CD14-positive monocyte (primary cell): ENCODE measurements around the gene PPP2R2D. TPM values are rescaled to one million over a fixed set of nuclear protein-coding genes. Genes with fewer than 3 reads are reported as not detected.

ENCODE experiments used
- DNase-seq, 3 donors: peaks; one replicate each; pipeline ENCODE4 v3.0.0-alpha.2; 2011 to 2022
- H2AFZ ChIP-seq: 2 replicates; pipeline ENCODE4 v1.6.0; 2012; ENCODE audit warnings: mild to moderate bottlenecking, low read depth, low read length, inconsistent platforms; ENCODE audit not compliant: insufficient read depth, poor library complexity, severe bottlenecking
- H3K27ac ChIP-seq, 2 donors: 1 replicate in 1 of 2; 2 replicates in 1 of 2; pipeline ENCODE4 v1.5.1; 2012 to 2013; ENCODE audit warnings: low read length in 2 of 2, control low read depth in 1 of 2, inconsistent platforms in 1 of 2, low read depth in 1 of 2, mild to moderate bottlenecking in 1 of 2
- H3K27me3 ChIP-seq, 2 donors: one replicate each; pipeline versions ENCODE4 v1.6.0 to v1.6.1; 2011 to 2013; ENCODE audit warnings: low read length in 2 of 2; ENCODE audit not compliant: control insufficient read depth in 2 of 2, insufficient read depth in 2 of 2
- H3K36me3 ChIP-seq, 2 donors: replicated peaks in 1 of 2; 1 replicate in 1 of 2; 2 replicates in 1 of 2; pipeline versions ENCODE4 v1.5.1 to v1.6.1; 2012 to 2013; ENCODE audit warnings: low read length in 2 of 2, control low read depth in 1 of 2, inconsistent platforms in 1 of 2, mild to moderate bottlenecking in 1 of 2; ENCODE audit not compliant: insufficient read depth in 2 of 2, control insufficient read depth in 1 of 2
- H3K4me1 ChIP-seq, 2 donors: 1 replicate in 1 of 2; 2 replicates in 1 of 2; pipeline versions ENCODE4 v1.5.1 to v1.6.1; 2012 to 2013; ENCODE audit warnings: low read length in 2 of 2, control low read depth in 1 of 2, inconsistent platforms in 1 of 2, mild to moderate bottlenecking in 1 of 2, moderate library complexity in 1 of 2; ENCODE audit not compliant: insufficient read depth in 2 of 2, control insufficient read depth in 1 of 2
- H3K4me2 ChIP-seq: replicated peaks from 2 replicates; pipeline ENCODE3; 2012; ENCODE audit warnings: low read length, moderate library complexity, mild to moderate bottlenecking; ENCODE audit not compliant: poor library complexity, severe bottlenecking; ENCODE audit errors: extremely low read depth
- H3K4me3 ChIP-seq, 3 experiments: fragments of 200-600 bp in 1 of 3; sonication (generic) in 1 of 3; replicated peaks in 1 of 3; 1 replicate in 2 of 3; 2 replicates in 1 of 3; pipeline ENCODE4 v1.5.1; 2011 to 2013; ENCODE audit warnings: low read length in 3 of 3, mild to moderate bottlenecking in 3 of 3, control low read depth in 2 of 3, low read depth in 2 of 3, inconsistent platforms in 1 of 3, moderate library complexity in 1 of 3
- H3K79me2 ChIP-seq: 2 replicates; pipeline ENCODE4 v1.6.0; 2012; ENCODE audit warnings: mild to moderate bottlenecking, control low read depth, inconsistent platforms, low read length, moderate library complexity; ENCODE audit not compliant: insufficient read depth
- H3K9ac ChIP-seq: 2 replicates; pipeline ENCODE4 v1.6.0; 2017; ENCODE audit warnings: low read length, mild to moderate bottlenecking; ENCODE audit not compliant: insufficient read depth, poor library complexity, severe bottlenecking
- H3K9me3 ChIP-seq, 2 donors: replicated peaks in 1 of 2; 1 replicate in 1 of 2; 2 replicates in 1 of 2; pipeline versions ENCODE4 v1.5.1 to v1.6.1; 2012 to 2013; ENCODE audit warnings: low read length in 2 of 2, control low read depth in 1 of 2; ENCODE audit not compliant: control insufficient read depth in 1 of 2, insufficient read depth in 1 of 2
- H4K20me1 ChIP-seq: 2 replicates; pipeline ENCODE4 v1.6.0; 2012; ENCODE audit warnings: mild to moderate bottlenecking, low read length, control low read depth, moderate library complexity; ENCODE audit not compliant: insufficient read depth
- H3K27ac Mint-ChIP-seq, 7 donors: one replicate each; pipeline ENCODE4 v1.8.0; 2020; ENCODE audit warnings: mild to moderate bottlenecking in 7 of 7, mixed read lengths in 7 of 7, moderate library complexity in 6 of 7, inconsistent platforms in 2 of 7
- H3K27me3 Mint-ChIP-seq, 3 donors: one replicate each; pipeline ENCODE4 v1.8.0; 2021 to 2022; ENCODE audit warnings: low read depth in 3 of 3, mild to moderate bottlenecking in 3 of 3, mixed read lengths in 3 of 3, moderate library complexity in 3 of 3, inconsistent platforms in 1 of 3
- H3K36me3 Mint-ChIP-seq, 2 donors: one replicate each; pipeline ENCODE4 v1.8.0; 2020; ENCODE audit warnings: mixed read lengths in 2 of 2, inconsistent platforms in 1 of 2, mild to moderate bottlenecking in 1 of 2
- H3K4me1 Mint-ChIP-seq: one replicate; pipeline ENCODE4 v1.8.0; 2020; ENCODE audit warnings: mild to moderate bottlenecking, mixed read lengths
- H3K4me3 Mint-ChIP-seq, 2 donors: one replicate each; pipeline ENCODE4 v1.8.0; 2020; ENCODE audit warnings: mild to moderate bottlenecking in 2 of 2, mixed read lengths in 2 of 2, moderate library complexity in 1 of 2
- H3K9me3 Mint-ChIP-seq, 7 donors: one replicate each; pipeline ENCODE4 v1.8.0; 2020 to 2022; ENCODE audit warnings: mixed read lengths in 7 of 7, mild to moderate bottlenecking in 6 of 7, moderate library complexity in 6 of 7, inconsistent platforms in 2 of 7
- WGBS: methylation state at CpG from one replicate; pipeline ENCODE4 v1.1.5; 2013; ENCODE audit warnings: missing lambda C conversion rate; ENCODE audit not compliant: insufficient coverage; 5-methylcytosine and 5-hydroxymethylcytosine counted together
- intact Hi-C, 2 donors: fragments of 100-400 bp; cut with micrococcal nuclease; formaldehyde crosslinking; loops; one replicate each; pipeline versions ENCODE4 v1.15.0 to v1.15.1; 2023
- polyA plus RNA-seq, 3 donors: library from polyadenylated mRNA; depleted of rRNA in 1 of 3; unstranded in 2 of 3; stranded (reverse) in 1 of 3; fragments of 300-500 nt in 2 of 3; fragments of >200 nt in 1 of 3; fragmentation: Illumina TruSeq in 2 of 3; gene quantifications; 1 replicate in 2 of 3; 2 replicates in 1 of 3; pipeline ENCODE4 v1.2.3, GENCODE V29; 2012 to 2021
- TF ChIP-seq, protein P1 (sequence below): fragments of 200-600 bp; IDR thresholded peaks from one replicate; pipeline ENCODE4 v1.8.0; 2022; ENCODE audit warnings: antibody characterized with exemption, mild to moderate bottlenecking

Gene PPP2R2D
- polyA plus RNA-seq, 3 donors, result 12.8 to 23.5 (median 12.9) TPM

DNA sequence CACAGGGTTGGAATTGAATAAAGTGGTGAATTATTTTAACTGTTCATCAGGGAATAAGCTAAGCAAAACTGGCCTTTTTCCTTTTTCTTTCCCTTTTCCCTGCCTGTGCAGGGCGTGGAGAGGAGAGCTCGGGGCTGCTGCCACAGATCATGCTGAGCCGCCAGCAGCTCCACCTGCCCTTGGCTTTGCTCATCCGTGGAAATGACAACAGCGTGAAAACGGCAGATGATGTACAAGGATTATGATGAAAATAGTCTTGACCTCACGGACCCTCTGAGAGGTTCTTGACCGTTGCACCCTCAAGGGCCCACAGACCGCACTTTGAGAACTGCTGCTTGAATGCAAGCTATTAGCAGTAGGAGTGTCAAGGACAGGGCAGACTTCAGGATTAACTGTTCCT lies 10.6 kb downstream of the PPP2R2D start:
- TF ChIP-seq, protein P1, sequence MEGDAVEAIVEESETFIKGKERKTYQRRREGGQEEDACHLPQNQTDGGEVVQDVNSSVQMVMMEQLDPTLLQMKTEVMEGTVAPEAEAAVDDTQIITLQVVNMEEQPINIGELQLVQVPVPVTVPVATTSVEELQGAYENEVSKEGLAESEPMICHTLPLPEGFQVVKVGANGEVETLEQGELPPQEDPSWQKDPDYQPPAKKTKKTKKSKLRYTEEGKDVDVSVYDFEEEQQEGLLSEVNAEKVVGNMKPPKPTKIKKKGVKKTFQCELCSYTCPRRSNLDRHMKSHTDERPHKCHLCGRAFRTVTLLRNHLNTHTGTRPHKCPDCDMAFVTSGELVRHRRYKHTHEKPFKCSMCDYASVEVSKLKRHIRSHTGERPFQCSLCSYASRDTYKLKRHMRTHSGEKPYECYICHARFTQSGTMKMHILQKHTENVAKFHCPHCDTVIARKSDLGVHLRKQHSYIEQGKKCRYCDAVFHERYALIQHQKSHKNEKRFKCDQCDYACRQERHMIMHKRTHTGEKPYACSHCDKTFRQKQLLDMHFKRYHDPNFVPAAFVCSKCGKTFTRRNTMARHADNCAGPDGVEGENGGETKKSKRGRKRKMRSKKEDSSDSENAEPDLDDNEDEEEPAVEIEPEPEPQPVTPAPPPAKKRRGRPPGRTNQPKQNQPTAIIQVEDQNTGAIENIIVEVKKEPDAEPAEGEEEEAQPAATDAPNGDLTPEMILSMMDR, result no peak
- no peak overlapping the region for H3K4me2 ChIP-seq
- intact Hi-C loops, result no loop called here
- H3K9ac ChIP-seq, result no peak overlapping the region
- peaks cover 14 to 77% of the 10 kb centered on the region in 2 donors for H3K36me3 ChIP-seq
- no peak overlapping the region for H3K4me3 ChIP-seq
- Mint-ChIP-seq H3K27ac (no peak overlapping the region), H3K4me3 (no peak overlapping the region), H3K9me3 (peaks cover 0 to 5% (median 2%) of the 10 kb centered on the region in 7 donors), H3K4me1 (peaks cover 4% of the 10 kb centered on the region), H3K27me3 (peaks cover 0 to 4% (median 3%) of the 10 kb centered on the region in 3 donors), H3K36me3 (peaks cover 48 to 57% of the 10 kb centered on the region in 2 donors)
- DNase-seq, result no peak
- peaks cover 0 to 4% of the 10 kb centered on the region in 2 donors for H3K9me3 ChIP-seq
- 96% methylated on average over 8 of the region's 9 CpGs for WGBS
- H4K20me1 ChIP-seq, result peaks cover 100% of the 10 kb centered on the region
- H2AFZ ChIP-seq, result no peak overlapping the region
- peaks cover 99% of the 10 kb centered on the region for H3K79me2 ChIP-seq
- H3K27me3 ChIP-seq, result no peaks in the 10 kb centered on the region
- H3K4me1 ChIP-seq, result no peaks in the 10 kb centered on the region
- no peak overlapping the region for H3K27ac ChIP-seq

DNA sequence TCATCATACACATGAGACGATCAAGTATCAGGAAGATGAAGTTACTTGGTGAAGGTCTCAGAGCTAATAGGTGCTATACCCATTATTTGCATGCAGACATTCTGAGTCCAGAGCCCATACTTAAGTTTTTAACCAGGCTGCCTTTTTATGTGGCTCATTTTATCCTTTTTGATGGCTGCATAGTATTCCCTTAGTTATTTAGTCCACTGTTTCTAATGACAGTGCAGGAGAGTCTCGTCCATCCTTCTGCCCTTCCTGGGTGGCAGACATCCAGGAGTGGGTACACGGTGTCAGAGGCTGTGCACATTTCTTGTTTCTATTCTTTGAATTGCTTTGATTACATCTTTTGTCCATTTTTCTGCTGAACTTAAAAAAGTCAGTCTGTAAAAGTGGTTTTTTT lies 11.8 kb downstream of the PPP2R2D start:
- no peak overlapping the region for H3K4me3 ChIP-seq
- H3K27ac Mint-ChIP-seq, result no peak overlapping the region
- TF ChIP-seq, protein P1, result no peak
- H2AFZ ChIP-seq, result no peak overlapping the region
- no peak overlapping the region for H3K27ac ChIP-seq
- peaks cover 92% of the 10 kb centered on the region for H4K20me1 ChIP-seq
- no peak for DNase-seq
- H3K9ac ChIP-seq, result no peak overlapping the region
- no peaks in the 10 kb centered on the region for H3K27me3 ChIP-seq
- peaks cover 12 to 68% of the 10 kb centered on the region in 2 donors for H3K36me3 ChIP-seq
- peaks cover 46 to 48% of the 10 kb centered on the region in 2 donors for H3K36me3 Mint-ChIP-seq
- intact Hi-C loops, result no loop called here
- peaks cover 0 to 4% (median 3%) of the 10 kb centered on the region in 3 donors for H3K27me3 Mint-ChIP-seq
- H3K9me3 Mint-ChIP-seq, result peaks cover 0 to 8% (median 2%) of the 10 kb centered on the region in 7 donors
- H3K9me3 ChIP-seq, result peaks cover 0 to 4% of the 10 kb centered on the region in 2 donors
- H3K4me3 Mint-ChIP-seq, result no peak overlapping the region
- H3K79me2 ChIP-seq, result peaks cover 92% of the 10 kb centered on the region
- H3K4me1 ChIP-seq, result no peaks in the 10 kb centered on the region
- H3K4me1 Mint-ChIP-seq, result peaks cover 4% of the 10 kb centered on the region
- whole genome bisulfite sequencing, result 100% methylated on average over 1 of the region's 3 CpGs
- H3K4me2 ChIP-seq, result no peak overlapping the region
